A673 (cell line): ENCODE data around the gene TSHR. TPM values are rescaled to one million over a fixed set of nuclear protein-coding genes. Genes with fewer than 3 reads are reported as not detected.

ENCODE experiments used
- BruUV-seq: library from RNA; stranded (reverse); fragments of 400-500 nt; replicated peaks from 2 replicates; lab custom pipeline; 2021; lab: Mats Ljungman, UMichigan
- CTCF ChIA-PET: fragments of 300-600 bp; sonication (Branson Sonifier 250); formaldehyde crosslinking; loops from one replicate; lab custom pipeline; 2022; ENCODE audit warnings: antibody characterized with exemption; lab: Charles Lee
- POLR2A ChIA-PET: fragments of 300-600 bp; sonication (Branson Sonifier 250); formaldehyde crosslinking; loops from one replicate; lab custom pipeline; 2022; ENCODE audit warnings: antibody characterized with exemption; ENCODE audit not compliant: low non-redundant PET; lab: Charles Lee
- DNase-seq: peaks from one replicate; pipeline ENCODE4 v3.0.0-alpha.2; 2015; ENCODE audit warnings: low spot score
- H3K27ac ChIP-seq: fragments of 200-600 bp; sonication (generic); 2 replicates; pipeline ENCODE4 v1.5.1; 2016; ENCODE audit warnings: mixed run types, low read depth, mild to moderate bottlenecking, mixed read lengths, antibody characterized with exemption, low read length; ENCODE audit not compliant: poor library complexity, severe bottlenecking
- H3K27me3 ChIP-seq: fragments of 200-600 bp; sonication (generic); replicated peaks from 2 replicates; pipeline ENCODE4 v1.6.1; 2017; ENCODE audit warnings: mixed run types, low read depth, mild to moderate bottlenecking, mixed read lengths, antibody characterized with exemption, low read length; ENCODE audit not compliant: insufficient read depth, poor library complexity
- H3K36me3 ChIP-seq: fragments of 200-600 bp; sonication (generic); 2 replicates; pipeline ENCODE4 v1.6.1; 2016; ENCODE audit warnings: mixed run types, mild to moderate bottlenecking, mixed read lengths, antibody characterized with exemption, low read length; ENCODE audit not compliant: insufficient read depth, poor library complexity, severe bottlenecking
- H3K4me1 ChIP-seq: fragments of 200-600 bp; sonication (generic); 2 replicates; pipeline ENCODE4 v1.6.1; 2017; ENCODE audit warnings: mixed run types, mild to moderate bottlenecking, mixed read lengths, antibody characterized with exemption, low read length; ENCODE audit not compliant: insufficient read depth, poor library complexity, severe bottlenecking
- H3K4me3 ChIP-seq: fragments of 200-600 bp; sonication (generic); 2 replicates; pipeline ENCODE4 v1.5.1; 2016; ENCODE audit warnings: low read depth, mixed run types, mild to moderate bottlenecking, mixed read lengths, low read length; ENCODE audit not compliant: poor library complexity, severe bottlenecking
- H3K9me3 ChIP-seq: fragments of 200-600 bp; sonication (generic); 2 replicates; pipeline ENCODE4 v1.6.1; 2016; ENCODE audit warnings: mixed run types, low read depth, mild to moderate bottlenecking, mixed read lengths, antibody characterized with exemption, low read length; ENCODE audit not compliant: poor library complexity, severe bottlenecking
- CTCF ChIP-seq: fragments of 300-800, 200-600 bp; sonication (generic); conservative IDR thresholded peaks from 2 replicates; pipeline ENCODE4 v1.5.1; 2017; ENCODE audit warnings: low read depth, mild to moderate bottlenecking, antibody characterized with exemption, low read length, moderate library complexity, mixed read lengths
- EZH2 ChIP-seq: fragments of 200-600 bp; sonication (generic); IDR thresholded peaks from 2 replicates; pipeline ENCODE4 v1.6.1; 2017; ENCODE audit warnings: borderline replicate concordance, low read depth, mild to moderate bottlenecking, mixed read lengths, antibody characterized with exemption, low read length; ENCODE audit not compliant: poor library complexity, severe bottlenecking
- intact Hi-C: fragments of 100-400 bp; cut with micrococcal nuclease; formaldehyde crosslinking; loops from one replicate; pipeline ENCODE4 v1.10.0; 2022; ENCODE audit not compliant: unreplicated experiment
- total RNA-seq: library from RNA; stranded (reverse); gene quantifications from 2 replicates; pipeline ENCODE4 v1.2.3, GENCODE V29; 2021

Gene TSHR
- total RNA-seq, 1 experiment from 2014 or later, result not detected

- TF ChIP-seq EZH2 (no peak), CTCF (no peak)
- no peak overlapping the region for H3K27ac ChIP-seq
- CTCF ChIA-PET, result no interaction called here
- no peaks in the 10 kb centered on the region for H3K4me1 ChIP-seq
- POLR2A ChIA-PET, result no interaction called here
- no peaks in the 10 kb centered on the region for H3K36me3 ChIP-seq
- no peaks in the 10 kb centered on the region for H3K27me3 ChIP-seq
- intact Hi-C loops, result no loop called here
- BruUV-seq, result no TSS peak
- peaks cover 3% of the 10 kb centered on the region for H3K9me3 ChIP-seq
- H3K4me3 ChIP-seq, result no peak overlapping the region
- DNase-seq, result no peak
Measured at GRCh38 chr14:81068176-81068782, 112.9 kb downstream of the TSHR start.

- Histone ChIP-seq H3K4me3 (no peak overlapping the region), H3K27me3 (no peaks in the 10 kb centered on the region), H3K36me3 (no peaks in the 10 kb centered on the region), H3K27ac (no peak overlapping the region), H3K9me3 (peaks cover 3% of the 10 kb centered on the region), H3K4me1 (no peaks in the 10 kb centered on the region)
- ChIA-PET POLR2A (no interaction called here), CTCF (no interaction called here)
- no peak for DNase-seq
- no TSS peak for BruUV-seq
- no peak for TF ChIP-seq CTCF
- no peak for TF ChIP-seq EZH2
- intact Hi-C loops, result no loop called here
Measured at GRCh38 chr14:81070511-81070910, 115.1 kb downstream of the TSHR start.

GRCh38 chr14:81085596-81085995 is 130.2 kb downstream of the TSHR start:
- BruUV-seq, result no TSS peak
- TF ChIP-seq CTCF, result no peak
- no peak for TF ChIP-seq EZH2
- Histone ChIP-seq H3K4me3 (no peak overlapping the region), H3K36me3 (no peaks in the 10 kb centered on the region), H3K27ac (no peak overlapping the region), H3K9me3 (no peaks in the 10 kb centered on the region), H3K4me1 (no peaks in the 10 kb centered on the region), H3K27me3 (no peaks in the 10 kb centered on the region)
- ChIA-PET CTCF (no interaction called here), POLR2A (no interaction called here)
- intact Hi-C loops, result no loop called here
- DNase-seq, result no peak
